Left ventricle myocardium inferior (tissue), 1 donor: ENCODE results near the gene MVB12B. TPM values are rescaled to one million over a fixed set of nuclear protein-coding genes. Genes with fewer than 3 reads are reported as not detected.

Experiments
- DNase-seq: peaks from one replicate; pipeline ENCODE4 v3.0.0-alpha.2; 2020
- H3K27ac ChIP-seq: fragments of 200-600 bp; replicated peaks from 2 replicates; pipeline ENCODE4 v1.8.0; 2021
- H3K27me3 ChIP-seq: fragments of 200-600 bp; 2 replicates; pipeline ENCODE4 v1.8.0; 2021; ENCODE audit warnings: low read depth
- H3K36me3 ChIP-seq: fragments of 200-600 bp; 2 replicates; pipeline ENCODE4 v1.8.0; 2021
- H3K4me1 ChIP-seq: fragments of 200-600 bp; 2 replicates; pipeline ENCODE4 v1.8.0; 2021
- H3K4me3 ChIP-seq: fragments of 200-600 bp; 2 replicates; pipeline ENCODE4 v1.8.0; 2021; ENCODE audit warnings: mild to moderate bottlenecking, moderate library complexity
- H3K9me3 ChIP-seq: fragments of 200-600 bp; replicated peaks from 2 replicates; pipeline ENCODE4 v1.8.0; 2021
- CTCF ChIP-seq: fragments of 200-600 bp; IDR thresholded peaks from 2 replicates; pipeline ENCODE4 v1.8.0; 2021; ENCODE audit warnings: antibody characterized with exemption, mild to moderate bottlenecking, borderline replicate concordance
- intact Hi-C: fragments of 100-400 bp; cut with micrococcal nuclease; formaldehyde crosslinking; loops from one replicate; pipeline ENCODE4 v1.11.0; 2022
- total RNA-seq: library from RNA; stranded (reverse); fragmentation: NEBNext Ultra II Directional; extraction: Animal tissue kit (Norgen Biotek cat#: 25700); gene quantifications from one replicate; pipeline ENCODE4 v1.2.1, GENCODE V29; 2021
- donor health status: DM: no; HTN: yes; CAD: no; lungs with severe emphysema.

The MVB12B gene
- total RNA-seq, 1 donor from 2014 or later: 11.2 TPM

- DNase-seq: no peak
- H3K4me1 ChIP-seq: no peaks in the 10 kb centered on the region
- intact Hi-C loops: no loop called here
- H3K36me3 ChIP-seq: peaks cover 17% of the 10 kb centered on the region
- no peak overlapping the region for H3K4me3 ChIP-seq
- TF ChIP-seq CTCF: no peak
- H3K27ac ChIP-seq: no peak overlapping the region
- no peaks in the 10 kb centered on the region for H3K9me3 ChIP-seq
- peaks cover 19% of the 10 kb centered on the region for H3K27me3 ChIP-seq
Observed at GRCh38 chr9:126506361-126507317, 180.0 kb downstream of the MVB12B start.

DNA sequence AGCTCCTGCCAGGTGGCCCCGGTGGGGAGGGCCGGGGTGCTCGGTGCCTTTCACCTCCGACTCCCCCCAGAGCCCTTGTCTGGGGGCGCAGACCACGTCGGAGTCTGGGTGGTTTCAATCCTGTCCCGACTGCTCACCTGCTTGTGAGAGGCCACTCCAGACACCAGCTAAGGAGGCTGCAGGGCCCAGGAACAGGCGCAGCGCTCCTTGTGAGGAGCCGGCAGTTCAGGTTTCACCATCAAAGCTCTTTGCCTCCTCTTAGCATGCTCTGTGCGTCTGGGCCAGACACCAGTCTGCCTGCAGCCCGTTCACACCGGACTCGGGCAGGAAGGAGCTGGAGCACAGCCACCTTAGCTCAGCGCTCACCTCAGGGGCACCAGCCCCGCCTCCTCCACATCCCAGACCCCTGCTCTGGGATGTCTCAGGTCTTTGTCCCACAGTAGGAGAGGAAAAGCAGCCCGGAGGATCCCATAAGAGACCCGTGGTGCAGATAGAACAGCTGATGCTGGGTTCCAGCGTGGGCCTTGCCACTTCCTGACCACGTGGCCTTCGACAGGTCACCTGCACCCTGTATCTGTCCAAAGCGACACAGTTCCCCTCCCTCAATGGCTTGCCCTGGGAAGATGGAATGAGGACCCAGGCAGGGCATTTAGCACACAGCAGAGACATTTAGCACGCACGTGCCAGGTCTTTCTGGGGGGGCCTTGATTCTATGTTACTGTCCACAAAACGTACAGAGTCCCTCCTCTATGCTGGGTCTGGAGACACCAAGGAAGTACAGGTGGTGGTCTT, 180.9 kb downstream of the MVB12B start:
- DNase-seq: no peak
- no peak for TF ChIP-seq CTCF

DNA sequence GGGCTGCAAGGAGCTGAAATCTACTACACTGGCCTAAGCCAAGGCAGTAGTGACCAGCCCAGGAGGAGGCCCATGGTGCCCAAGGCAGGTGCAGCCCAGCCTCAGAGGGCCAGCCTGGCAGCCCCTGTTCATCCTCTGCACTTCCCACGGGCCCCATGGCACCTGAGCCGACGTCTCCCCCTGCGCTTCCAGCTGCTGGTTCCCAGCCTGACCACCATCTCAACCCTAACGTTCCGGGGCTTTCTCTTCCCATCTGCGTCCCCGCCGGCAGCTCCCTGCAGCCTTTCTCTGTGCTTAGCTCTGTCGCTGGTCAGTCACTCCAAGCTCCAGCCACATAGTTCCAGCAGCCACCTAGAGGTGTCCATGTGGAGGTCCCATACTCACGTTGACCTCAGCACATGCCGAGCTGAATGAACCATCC, 181.6 kb downstream of the MVB12B start:
- intact Hi-C loops: no loop called here
- Histone ChIP-seq H3K36me3 (peaks cover 16% of the 10 kb centered on the region), H3K27me3 (peaks cover 34% of the 10 kb centered on the region), H3K9me3 (no peaks in the 10 kb centered on the region), H3K4me1 (no peaks in the 10 kb centered on the region), H3K4me3 (no peak overlapping the region), H3K27ac (no peak overlapping the region)
- TF ChIP-seq CTCF: no peak
- no peak for DNase-seq

More for the DNA sequence above, 180.9 kb downstream of the MVB12B start:
- H3K27me3 ChIP-seq: peaks cover 28% of the 10 kb centered on the region
- no peak overlapping the region for H3K27ac ChIP-seq
- intact Hi-C loops: no loop called here
- no peak overlapping the region for H3K4me3 ChIP-seq
- H3K36me3 ChIP-seq: peaks cover 17% of the 10 kb centered on the region
- H3K4me1 ChIP-seq: no peaks in the 10 kb centered on the region
- no peaks in the 10 kb centered on the region for H3K9me3 ChIP-seq

DNA sequence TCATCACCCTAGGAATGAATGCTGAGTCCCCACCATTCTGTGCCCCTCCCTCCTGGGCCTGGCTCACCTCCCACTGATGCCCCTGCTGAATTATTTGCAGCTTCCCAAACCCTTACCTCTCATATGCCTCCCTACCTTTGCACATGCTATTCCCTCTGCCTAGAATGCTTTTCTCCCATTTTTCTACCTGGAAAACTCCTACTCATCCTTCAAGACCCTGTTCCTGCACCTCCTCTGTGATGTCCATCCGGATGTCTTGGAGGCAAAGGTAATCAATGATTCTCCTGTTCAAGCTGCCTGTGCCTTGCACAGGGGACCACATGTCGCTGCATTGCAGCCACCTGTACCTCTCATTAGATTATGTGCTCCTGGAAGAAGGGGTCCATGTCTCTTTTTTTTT, 182.3 kb downstream of the MVB12B start:
- Histone ChIP-seq H3K27ac (no peak overlapping the region), H3K36me3 (peaks cover 9% of the 10 kb centered on the region), H3K27me3 (peaks cover 42% of the 10 kb centered on the region), H3K9me3 (no peaks in the 10 kb centered on the region), H3K4me1 (peaks cover 4% of the 10 kb centered on the region), H3K4me3 (no peak overlapping the region)
- no peak for DNase-seq
- intact Hi-C loops: no loop called here
- no peak for TF ChIP-seq CTCF

GRCh38 chr9:126509718-126510117, 183.1 kb downstream of the MVB12B start:
- DNase-seq: peak; percentile 9
- intact Hi-C loops: no loop called here
- Histone ChIP-seq H3K9me3 (no peaks in the 10 kb centered on the region), H3K27me3 (peaks cover 50% of the 10 kb centered on the region), H3K4me1 (peaks cover 12% of the 10 kb centered on the region), H3K36me3 (peaks cover 1% of the 10 kb centered on the region), H3K27ac (no peak overlapping the region), H3K4me3 (no peak overlapping the region)
- TF ChIP-seq CTCF: no peak
